GM10248 (cell line): Measurements from ENCODE around the gene COL8A1.

Experiments used
- CTCF ChIA-PET: fragments of 300-600 bp; sonication (Branson Sonifier 250); formaldehyde crosslinking; extraction: SDS; loops from one replicate; lab custom pipeline; 2021; ENCODE audit warnings: antibody characterized with exemption; lab: Yijun Ruan, JAX
- POLR2A ChIA-PET: fragments of 350-650 bp; sonication (Branson Sonifier 250); formaldehyde crosslinking; extraction: SDS; loops from one replicate; lab custom pipeline; 2020; ENCODE audit warnings: antibody characterized with exemption; lab: Yijun Ruan, JAX
- DNase-seq: peaks from one replicate; pipeline ENCODE4 v3.0.0; 2012; ENCODE audit errors: extremely low spot score
- TF ChIP-seq, protein P1 (sequence below): IDR thresholded peaks from 2 replicates; pipeline ENCODE4 v1.5.1; 2012; ENCODE audit warnings: mild to moderate bottlenecking, low read depth; ENCODE audit errors: extremely low read depth, missing control alignments, control extremely low read depth

The COL8A1 gene

DNA sequence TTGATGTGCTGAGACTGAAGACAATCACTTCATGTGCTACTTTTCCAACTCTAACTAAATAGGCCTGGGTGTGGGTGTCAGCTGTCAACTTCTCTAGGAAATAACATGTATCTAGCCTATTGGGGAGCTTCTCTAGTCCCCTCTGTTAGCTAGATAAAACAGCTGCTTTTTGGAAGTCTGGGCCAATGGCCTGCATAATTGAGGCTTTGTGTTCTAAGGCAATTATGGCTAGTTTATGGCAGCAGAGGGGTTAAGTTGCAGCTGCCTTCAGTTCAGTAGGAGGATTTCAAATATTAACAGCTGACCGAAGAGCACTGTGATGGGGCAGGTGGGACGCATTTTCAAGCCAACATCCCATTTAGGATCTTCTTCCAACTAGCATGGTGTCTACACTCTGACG, 6.4 kb downstream of the COL8A1 start:
- TF ChIP-seq, protein P1, sequence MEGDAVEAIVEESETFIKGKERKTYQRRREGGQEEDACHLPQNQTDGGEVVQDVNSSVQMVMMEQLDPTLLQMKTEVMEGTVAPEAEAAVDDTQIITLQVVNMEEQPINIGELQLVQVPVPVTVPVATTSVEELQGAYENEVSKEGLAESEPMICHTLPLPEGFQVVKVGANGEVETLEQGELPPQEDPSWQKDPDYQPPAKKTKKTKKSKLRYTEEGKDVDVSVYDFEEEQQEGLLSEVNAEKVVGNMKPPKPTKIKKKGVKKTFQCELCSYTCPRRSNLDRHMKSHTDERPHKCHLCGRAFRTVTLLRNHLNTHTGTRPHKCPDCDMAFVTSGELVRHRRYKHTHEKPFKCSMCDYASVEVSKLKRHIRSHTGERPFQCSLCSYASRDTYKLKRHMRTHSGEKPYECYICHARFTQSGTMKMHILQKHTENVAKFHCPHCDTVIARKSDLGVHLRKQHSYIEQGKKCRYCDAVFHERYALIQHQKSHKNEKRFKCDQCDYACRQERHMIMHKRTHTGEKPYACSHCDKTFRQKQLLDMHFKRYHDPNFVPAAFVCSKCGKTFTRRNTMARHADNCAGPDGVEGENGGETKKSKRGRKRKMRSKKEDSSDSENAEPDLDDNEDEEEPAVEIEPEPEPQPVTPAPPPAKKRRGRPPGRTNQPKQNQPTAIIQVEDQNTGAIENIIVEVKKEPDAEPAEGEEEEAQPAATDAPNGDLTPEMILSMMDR, result no peak
- ChIA-PET POLR2A (no interaction called here), CTCF (interaction anchor here (0.7 to 6.4 kb wide), 14 partner anchors 8 to 827 kb away, joined by 3 to 42 read pairs (median 4); no protein-coding TSS in a partner anchor)
- no peak for DNase-seq

GRCh38 chr3:99645277-99646106, 7.1 kb downstream of the COL8A1 start:
- TF ChIP-seq, protein P1, result peak; percentile 30
- CTCF ChIA-PET, result interaction anchor here (0.7 to 6.4 kb wide), 20 partner anchors 9 to 828 kb away, joined by 3 to 42 read pairs (median 4); no protein-coding TSS in a partner anchor
- no peak for DNase-seq
- POLR2A ChIA-PET, result no interaction called here

GRCh38 chr3:99646107-99646435, 7.7 kb downstream of the COL8A1 start:
- TF ChIP-seq, protein P1, result no peak
- no peak for DNase-seq
- ChIA-PET CTCF (interaction anchor here (0.8 to 6.4 kb wide), 10 partner anchors 9 to 304 kb away, joined by 3 to 42 read pairs (median 4); no protein-coding TSS in a partner anchor), POLR2A (no interaction called here)

GRCh38 chr3:99647081-99647480, 8.7 kb downstream of the COL8A1 start:
- CTCF ChIA-PET, result interaction anchor here (1.0 to 1.8 kb wide), 5 partner anchors 8 to 37 kb away, joined by 3 to 5 read pairs (median 4); no protein-coding TSS in a partner anchor
- TF ChIP-seq, protein P1, result no peak
- POLR2A ChIA-PET, result no interaction called here
- DNase-seq, result no peak

DNA sequence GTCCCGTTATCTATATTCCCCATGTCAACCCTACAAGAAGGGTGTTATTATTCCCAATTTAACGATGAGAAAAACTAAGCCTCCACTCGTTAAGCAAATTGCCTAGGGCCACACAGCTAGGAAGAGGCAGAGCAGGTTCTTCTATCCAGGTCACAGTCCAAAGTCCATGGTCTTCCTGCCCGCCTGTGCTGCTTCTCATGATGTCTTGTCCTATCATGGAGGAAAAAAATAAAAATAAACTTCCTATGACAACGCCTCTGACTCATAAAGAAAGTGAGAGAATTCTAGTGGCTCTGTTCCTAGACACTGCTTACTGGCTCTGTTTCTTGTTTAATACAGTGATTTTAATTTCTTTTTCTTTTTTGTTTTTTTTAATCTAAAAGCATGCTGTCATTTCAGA, 9.7 kb downstream of the COL8A1 start:
- CTCF ChIA-PET, result interaction anchor here (1.0 to 1.8 kb wide), 5 partner anchors 8 to 36 kb away, joined by 3 to 5 read pairs (median 3); no protein-coding TSS in a partner anchor
- TF ChIP-seq, protein P1, result no peak
- POLR2A ChIA-PET, result no interaction called here
- DNase-seq, result no peak

GRCh38 chr3:99648516-99648915, 10.1 kb downstream of the COL8A1 start:
- DNase-seq, result no peak
- ChIA-PET POLR2A (no interaction called here), CTCF (interaction anchor here (1.1 to 1.8 kb wide), 3 partner anchors 8 to 35 kb away, joined by 3 to 5 read pairs (median 5); no protein-coding TSS in a partner anchor)
- TF ChIP-seq, protein P1, result no peak
